GM23248 (cell line): Measurements from ENCODE around the gene PPP1R27. TPM values are rescaled to one million over a fixed set of nuclear protein-coding genes. Genes with fewer than 3 reads are reported as not detected.

Experiments used
- DNase-seq: peaks from one replicate; pipeline ENCODE4 v3.0.0-alpha.2; 2015
- H2AFZ ChIP-seq: fragments of 200-600 bp; sonication (generic); 2 replicates; pipeline ENCODE4 v1.6.1; 2016; ENCODE audit warnings: antibody characterized with exemption
- H3F3A ChIP-seq: fragments of 200-600 bp; sonication (generic); 2 replicates; pipeline ENCODE4 v1.6.1; 2016; ENCODE audit warnings: mild to moderate bottlenecking, antibody characterized with exemption, mixed run types; ENCODE audit not compliant: insufficient read depth
- H3K27ac ChIP-seq: fragments of 200-600 bp; sonication (generic); 2 replicates; pipeline ENCODE4 v1.5.1; 2016; ENCODE audit warnings: mild to moderate bottlenecking
- H3K27me3 ChIP-seq: fragments of 200-600 bp; sonication (generic); replicated peaks from 2 replicates; pipeline ENCODE4 v1.6.1; 2016; ENCODE audit warnings: mild to moderate bottlenecking; ENCODE audit not compliant: insufficient read depth
- H3K36me3 ChIP-seq: fragments of 200-600 bp; sonication (generic); 2 replicates; pipeline ENCODE4 v1.6.1; 2016; ENCODE audit warnings: low read depth, mild to moderate bottlenecking
- H3K4me1 ChIP-seq: fragments of 200-600 bp; sonication (generic); 2 replicates; pipeline ENCODE4 v1.6.1; 2016; ENCODE audit warnings: mild to moderate bottlenecking; ENCODE audit not compliant: insufficient read depth
- H3K4me2 ChIP-seq: fragments of 200-600 bp; sonication (generic); one replicate; pipeline ENCODE4 v1.6.1; 2016; ENCODE audit warnings: mild to moderate bottlenecking; ENCODE audit not compliant: unreplicated experiment
- H3K4me3 ChIP-seq: fragments of 200-600 bp; sonication (generic); 2 replicates; pipeline ENCODE4 v1.5.1; 2016; ENCODE audit warnings: mild to moderate bottlenecking
- H3K79me2 ChIP-seq: fragments of 200-600 bp; sonication (generic); 2 replicates; pipeline ENCODE4 v1.6.1; 2016; ENCODE audit warnings: mild to moderate bottlenecking; ENCODE audit not compliant: insufficient read depth
- H3K9ac ChIP-seq: fragments of 200-600 bp; sonication (generic); 2 replicates; pipeline ENCODE4 v1.6.1; 2016; ENCODE audit warnings: mild to moderate bottlenecking
- H3K9me2 ChIP-seq: fragments of 200-600 bp; sonication (generic); 2 replicates; pipeline ENCODE4 v1.6.1; 2016; ENCODE audit warnings: mixed run types, mild to moderate bottlenecking, moderate library complexity; ENCODE audit not compliant: insufficient read depth
- H3K9me3 ChIP-seq: fragments of 200-600 bp; sonication (generic); one replicate; pipeline ENCODE4 v1.6.1; 2017; ENCODE audit warnings: low read depth
- H4K20me1 ChIP-seq: fragments of 200-600 bp; sonication (generic); 2 replicates; pipeline ENCODE4 v1.6.0; 2016; ENCODE audit not compliant: insufficient read depth
- EZH2 ChIP-seq: fragments of 200-600 bp; sonication (generic); IDR thresholded peaks from 2 replicates; pipeline ENCODE4 v1.6.1; 2018; ENCODE audit warnings: antibody characterized with exemption, mild to moderate bottlenecking; ENCODE audit not compliant: insufficient read depth, poor library complexity, severe bottlenecking
- EZH2phosphoT487 ChIP-seq: fragments of 200-600 bp; sonication (generic); IDR thresholded peaks from 2 replicates; pipeline ENCODE4 v1.6.1; 2018; ENCODE audit warnings: antibody characterized with exemption, moderate library complexity, mild to moderate bottlenecking, low read depth; ENCODE audit not compliant: insufficient read depth
- WGBS, 2 experiments: methylation state at CpG; one replicate each; pipeline ENCODE4 v1.1.6; 2015 to 2017; ENCODE audit warnings: low lambda C conversion rate in 2 of 2, low coverage in 1 of 2; ENCODE audit errors: missing lambda C conversion rate in 2 of 2; 5-methylcytosine and 5-hydroxymethylcytosine counted together
- in situ Hi-C: fragments of 300-500 bp; cut with MboI; formaldehyde crosslinking; loops from 2 replicates; pipeline ENCODE4 v1.15.0; 2020
- polyA plus RNA-seq: library from polyadenylated mRNA; unstranded; fragments of >200 nt; fragmentation: Nextera tagmentation; extraction: Ambion mirVana; gene quantifications from 2 replicates; pipeline ENCODE4 v1.2.1, GENCODE V29; 2016
- total RNA-seq: library from RNA; depleted of rRNA; stranded (reverse); fragments of >200 nt; shearing (Covaris generic); gene quantifications from 2 replicates; pipeline ENCODE4 v1.2.3, GENCODE V29; 2014

Gene PPP1R27
- total and polyA plus RNA-seq, 2 experiments from 2014 or later: not detected

GRCh38 chr17:81845361-81845760 lies 10.5 kb upstream of the PPP1R27 start:
- Histone ChIP-seq H3K9me3 (no peaks in the 10 kb centered on the region), H3K9ac (no peak overlapping the region), H3K79me2 (peaks cover 37% of the 10 kb centered on the region), H3K4me2 (no peak overlapping the region), H2AFZ (no peak overlapping the region), H3K36me3 (peaks cover 26% of the 10 kb centered on the region; the same call in 1 of the 2 replicates), H3F3A (peaks cover 50% of the 10 kb centered on the region), H3K9me2 (no peaks in the 10 kb centered on the region), H3K4me1 (no peaks in the 10 kb centered on the region), H4K20me1 (no peaks in the 10 kb centered on the region), H3K27ac (no peak overlapping the region), H3K4me3 (no peak overlapping the region), H3K27me3 (no peaks in the 10 kb centered on the region)
- in situ Hi-C loops: no loop called here
- DNase-seq: no peak
- TF ChIP-seq EZH2 (no peak), EZH2phosphoT487 (no peak)
- WGBS, 2 experiments: 91 to 96% methylated on average over 13 of the region's 13 CpGs

GRCh38 chr17:81844887-81845286 lies 10.0 kb upstream of the PPP1R27 start:
- no peak for DNase-seq
- H3K36me3 ChIP-seq: peaks cover 26% of the 10 kb centered on the region; the same call in 1 of the 2 replicates
- H3K9me3 ChIP-seq: no peaks in the 10 kb centered on the region
- TF ChIP-seq EZH2phosphoT487 (no peak), EZH2 (no peak)
- H3K27ac ChIP-seq: no peak overlapping the region
- H3F3A ChIP-seq: peaks cover 50% of the 10 kb centered on the region
- 89 to 90% methylated on average over 12 to 13 of the region's 13 CpGs for WGBS, 2 experiments
- H3K27me3 ChIP-seq: no peaks in the 10 kb centered on the region
- no peak overlapping the region for H3K4me2 ChIP-seq
- in situ Hi-C loops: no loop called here
- no peaks in the 10 kb centered on the region for H3K4me1 ChIP-seq
- H2AFZ ChIP-seq: no peak overlapping the region
- no peak overlapping the region for H3K9ac ChIP-seq
- no peaks in the 10 kb centered on the region for H4K20me1 ChIP-seq
- peaks cover 32% of the 10 kb centered on the region for H3K79me2 ChIP-seq
- H3K4me3 ChIP-seq: no peak overlapping the region
- H3K9me2 ChIP-seq: no peaks in the 10 kb centered on the region

- WGBS, 2 experiments: 93 to 94% methylated on average over 13 to 14 of the region's 14 CpGs
- Histone ChIP-seq H3K36me3 (peaks cover 26% of the 10 kb centered on the region; the same call in 1 of the 2 replicates), H3K27ac (no peak overlapping the region), H3K9me2 (no peaks in the 10 kb centered on the region), H3K4me2 (no peak overlapping the region), H3F3A (peaks cover 50% of the 10 kb centered on the region), H4K20me1 (no peaks in the 10 kb centered on the region), H2AFZ (no peak overlapping the region), H3K27me3 (no peaks in the 10 kb centered on the region), H3K9ac (no peak overlapping the region), H3K9me3 (no peaks in the 10 kb centered on the region), H3K4me1 (no peaks in the 10 kb centered on the region), H3K79me2 (peaks cover 30% of the 10 kb centered on the region), H3K4me3 (no peak overlapping the region)
- DNase-seq: no peak
- TF ChIP-seq EZH2 (no peak), EZH2phosphoT487 (no peak)
- in situ Hi-C loops: no loop called here
Measured at GRCh38 chr17:81844327-81844851, 9.5 kb upstream of the PPP1R27 start.

- TF ChIP-seq EZH2 (no peak), EZH2phosphoT487 (no peak)
- H3F3A ChIP-seq: peaks cover 50% of the 10 kb centered on the region
- WGBS, 2 experiments: 93 to 94% methylated on average over 29 to 30 of the region's 30 CpGs
- H3K4me3 ChIP-seq: no peak overlapping the region
- no peak overlapping the region for H3K9ac ChIP-seq
- H3K4me1 ChIP-seq: no peaks in the 10 kb centered on the region
- H3K36me3 ChIP-seq: peaks cover 26% of the 10 kb centered on the region; the same call in 1 of the 2 replicates
- DNase-seq: no peak
- no peak overlapping the region; the same call in 1 of the 2 replicates for H3K27ac ChIP-seq
- H4K20me1 ChIP-seq: no peaks in the 10 kb centered on the region
- H3K4me2 ChIP-seq: no peak overlapping the region
- peaks cover 24% of the 10 kb centered on the region for H3K79me2 ChIP-seq
- in situ Hi-C loops: no loop called here
- H3K9me2 ChIP-seq: no peaks in the 10 kb centered on the region
- H3K27me3 ChIP-seq: no peaks in the 10 kb centered on the region
- no peaks in the 10 kb centered on the region for H3K9me3 ChIP-seq
- H2AFZ ChIP-seq: no peak overlapping the region
Measured at GRCh38 chr17:81843713-81844326, 9.0 kb upstream of the PPP1R27 start.
